Panc1 (cell line): Measurements from ENCODE around the gene BMI1. TPM values are rescaled to one million over a fixed set of nuclear protein-coding genes. Genes with fewer than 3 reads are reported as not detected.

Experiments
- ATAC-seq: fragments of 200-7000 bp; cut with Tn5 transposase; 2 replicates; pipeline ENCODE4 v1.9.1; 2020; ENCODE audit warnings: mild to moderate bottlenecking, moderate library complexity
- Bru-seq: library from RNA; stranded (reverse); fragments of 400-500 nt; gene quantifications from one replicate; lab custom pipeline; 2021; lab: Mats Ljungman, UMichigan
- BruChase-seq, 2 experiments: library from RNA; stranded (reverse); fragments of 400-500 nt; gene quantifications; one replicate each; lab custom pipeline; 2021; lab: Mats Ljungman, UMichigan
- BruUV-seq: library from RNA; stranded (reverse); fragments of 400-500 nt; replicated peaks from 2 replicates; lab custom pipeline; 2021; lab: Mats Ljungman, UMichigan
- CTCF ChIA-PET: fragments of 300-600 bp; sonication (Branson Sonifier 250); formaldehyde crosslinking; loops from one replicate; lab custom pipeline; 2022; ENCODE audit warnings: antibody characterized with exemption; lab: Charles Lee
- POLR2A ChIA-PET: fragments of 300-600 bp; sonication (Branson Sonifier 250); formaldehyde crosslinking; loops from one replicate; lab custom pipeline; 2022; ENCODE audit warnings: antibody characterized with exemption; lab: Charles Lee
- DNase-seq: peaks from one replicate; pipeline ENCODE4 v3.0.0-alpha.2; 2010; ENCODE audit warnings: low read depth, low spot score
- H3K27ac ChIP-seq: 2 replicates; pipeline ENCODE4 v1.5.1; 2011; ENCODE audit warnings: mild to moderate bottlenecking, low read length, inconsistent platforms
- H3K27me3 ChIP-seq: fragments of 200-500 bp; sonication (Bioruptor generic); 2 replicates; pipeline ENCODE4 v1.6.0; 2014; ENCODE audit warnings: low read length, inconsistent platforms; ENCODE audit not compliant: control insufficient read depth, insufficient read depth
- H3K36me3 ChIP-seq: fragments of 200-500 bp; sonication (Bioruptor generic); 2 replicates; pipeline ENCODE4 v1.5.1; 2014; ENCODE audit warnings: inconsistent platforms, mild to moderate bottlenecking, low read length, moderate library complexity; ENCODE audit not compliant: control insufficient read depth, insufficient read depth
- H3K4me1 ChIP-seq: 2 replicates; pipeline ENCODE4 v1.5.1; 2011; ENCODE audit warnings: inconsistent platforms, mild to moderate bottlenecking, low read length, moderate library complexity; ENCODE audit not compliant: control insufficient read depth, insufficient read depth
- H3K4me3 ChIP-seq, 2 experiments: 2 replicates each; pipeline ENCODE4 v1.5.1; 2011 to 2012; ENCODE audit warnings: low read depth in 2 of 2, low read length in 2 of 2, mild to moderate bottlenecking in 2 of 2, inconsistent platforms in 1 of 2, moderate library complexity in 1 of 2
- H3K9me3 ChIP-seq: fragments of 200-500 bp; sonication (Bioruptor generic); 2 replicates; pipeline ENCODE4 v1.5.1; 2014; ENCODE audit warnings: low read depth, mild to moderate bottlenecking, inconsistent platforms, low read length, moderate library complexity; ENCODE audit not compliant: control insufficient read depth, insufficient read depth
- POLR2AphosphoS5 ChIP-seq: IDR thresholded peaks from 2 replicates; pipeline ENCODE4 v1.6.1; 2012; ENCODE audit warnings: mild to moderate bottlenecking, low read depth, low read length, moderate library complexity
- SIN3A ChIP-seq: IDR thresholded peaks from 2 replicates; pipeline ENCODE4 v1.6.1; 2012; ENCODE audit warnings: low read depth, mild to moderate bottlenecking, low read length, moderate library complexity, borderline replicate concordance; ENCODE audit not compliant: insufficient read depth
- TCF7L2 ChIP-seq: IDR thresholded peaks from 2 replicates; pipeline ENCODE4 v1.6.1; 2011; ENCODE audit warnings: mild to moderate bottlenecking, low read depth, low read length, inconsistent platforms
- in situ Hi-C: cut with HindIII; loops from 2 replicates; pipeline ENCODE4 v1.10.0; 2016; ENCODE audit warnings: low sequenced_read_pairs, low pct_unique_long_range_greater_than_20kb
- intact Hi-C: fragments of 100-400 bp; cut with micrococcal nuclease; formaldehyde crosslinking; loops from one replicate; pipeline ENCODE4 v1.10.0; 2022; ENCODE audit not compliant: unreplicated experiment
- long read RNA-seq: library from polyadenylated mRNA; unstranded; transcript quantifications from one replicate; pipeline ENCODE4 v2.0.0, GENCODE V29; 2021; ENCODE audit not compliant: unreplicated experiment
- polyA plus RNA-seq: library from polyadenylated mRNA; unstranded; fragments of >200 nt; gene quantifications from one replicate; pipeline ENCODE4 v1.2.1, GENCODE V29; 2012; ENCODE audit warnings: missing spikeins; ENCODE audit not compliant: insufficient read length
- total RNA-seq: library from RNA; stranded (reverse); gene quantifications from one replicate; pipeline ENCODE4 v1.2.1, GENCODE V29; 2021; ENCODE audit not compliant: unreplicated experiment
- TF ChIP-seq, protein P1 (sequence below), 2 experiments: IDR thresholded peaks; 2 replicates each; pipeline ENCODE4 v1.6.1; 2011 to 2012; ENCODE audit warnings: low read depth in 2 of 2, control low read depth in 1 of 2, low read length in 1 of 2, mild to moderate bottlenecking in 1 of 2, moderate library complexity in 1 of 2; ENCODE audit not compliant: insufficient read depth in 1 of 2
- TF ChIP-seq, protein P2 (sequence below): fragments of 450-650 bp; IDR thresholded peaks from 2 replicates; pipeline ENCODE4 v1.5.1; 2017; ENCODE audit warnings: mild to moderate bottlenecking

BMI1 gene
- 55.1 TPM for total RNA-seq
- polyA plus RNA-seq: 27.4 TPM
- Bru-seq, nascent RNA: percentile 86 among the genes with signal in this experiment
- percentile 99 among the genes with signal in this experiment for BruChase-seq, experiment 1, labeled RNA remaining after a 2-hour chase
- BruChase-seq, experiment 2, labeled RNA remaining after a 6-hour chase: percentile 100 among the genes with signal in this experiment
- long read RNA-seq, transcript BMI1-201 (10 exons, 3,428 nt): major isoform, 77 of 108 reads
- long read RNA-seq, partial matches to known transcripts: 11 of 108 reads
- long read RNA-seq, other reads (novel, unspliced or antisense): 20 of 108 reads

DNA sequence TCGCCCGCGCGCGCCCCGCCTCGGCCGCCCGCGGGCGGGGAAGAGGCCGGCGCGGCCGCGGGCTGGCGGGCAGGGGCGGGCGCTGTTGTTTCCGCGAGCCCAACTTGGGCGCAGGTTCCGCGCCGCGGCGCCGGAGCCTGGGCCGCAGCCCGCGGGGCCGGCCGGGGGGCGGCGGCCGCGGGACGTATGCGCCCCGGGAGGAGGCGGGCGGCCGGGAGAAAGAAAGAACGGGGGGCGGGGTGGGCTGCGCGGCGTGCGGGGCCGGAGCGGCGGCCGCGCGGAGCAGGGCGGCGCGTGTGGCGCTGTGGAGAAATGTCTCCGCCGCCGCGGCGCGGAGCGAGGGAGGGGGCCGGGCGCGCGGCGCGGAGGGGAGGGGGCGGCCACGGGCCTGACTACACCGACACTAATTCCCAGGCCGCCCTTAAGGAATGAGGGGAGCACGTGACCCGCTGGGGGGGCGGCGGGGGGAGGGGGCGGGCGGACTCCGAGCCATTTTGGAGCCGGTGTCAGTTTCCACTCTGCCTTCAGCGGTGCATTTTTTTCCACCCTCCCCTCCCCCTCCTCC, at the start of gene BMI1:
Gene BMI1 (plus strand): TSS at position 509 of the 565 bp plus-strand sequence. CDS start 5,351 bp downstream, outside the sequence.
- Histone ChIP-seq H3K27ac (peak within 1 kb of the TSS; percentile 91), H3K36me3 (no peaks in the 10 kb centered on the region; the same call in 1 of the 2 replicates), H3K9me3 (no peaks in the 10 kb centered on the region), H3K27me3 (no peaks in the 10 kb centered on the region; the same call in 1 of the 2 replicates), H3K4me3 (peak within 1 kb of the TSS; percentile 59 to 63), H3K4me1 (peaks cover 31% of the 10 kb centered on the region)
- in situ Hi-C loops (no loop called here), intact Hi-C loops (no loop called here)
- CTCF ChIA-PET: interaction anchor here (0.6 kb wide), 1 partner anchor 310 kb away, joined by 5 read pairs; no protein-coding TSS in a partner anchor
- TF ChIP-seq, protein P1, sequence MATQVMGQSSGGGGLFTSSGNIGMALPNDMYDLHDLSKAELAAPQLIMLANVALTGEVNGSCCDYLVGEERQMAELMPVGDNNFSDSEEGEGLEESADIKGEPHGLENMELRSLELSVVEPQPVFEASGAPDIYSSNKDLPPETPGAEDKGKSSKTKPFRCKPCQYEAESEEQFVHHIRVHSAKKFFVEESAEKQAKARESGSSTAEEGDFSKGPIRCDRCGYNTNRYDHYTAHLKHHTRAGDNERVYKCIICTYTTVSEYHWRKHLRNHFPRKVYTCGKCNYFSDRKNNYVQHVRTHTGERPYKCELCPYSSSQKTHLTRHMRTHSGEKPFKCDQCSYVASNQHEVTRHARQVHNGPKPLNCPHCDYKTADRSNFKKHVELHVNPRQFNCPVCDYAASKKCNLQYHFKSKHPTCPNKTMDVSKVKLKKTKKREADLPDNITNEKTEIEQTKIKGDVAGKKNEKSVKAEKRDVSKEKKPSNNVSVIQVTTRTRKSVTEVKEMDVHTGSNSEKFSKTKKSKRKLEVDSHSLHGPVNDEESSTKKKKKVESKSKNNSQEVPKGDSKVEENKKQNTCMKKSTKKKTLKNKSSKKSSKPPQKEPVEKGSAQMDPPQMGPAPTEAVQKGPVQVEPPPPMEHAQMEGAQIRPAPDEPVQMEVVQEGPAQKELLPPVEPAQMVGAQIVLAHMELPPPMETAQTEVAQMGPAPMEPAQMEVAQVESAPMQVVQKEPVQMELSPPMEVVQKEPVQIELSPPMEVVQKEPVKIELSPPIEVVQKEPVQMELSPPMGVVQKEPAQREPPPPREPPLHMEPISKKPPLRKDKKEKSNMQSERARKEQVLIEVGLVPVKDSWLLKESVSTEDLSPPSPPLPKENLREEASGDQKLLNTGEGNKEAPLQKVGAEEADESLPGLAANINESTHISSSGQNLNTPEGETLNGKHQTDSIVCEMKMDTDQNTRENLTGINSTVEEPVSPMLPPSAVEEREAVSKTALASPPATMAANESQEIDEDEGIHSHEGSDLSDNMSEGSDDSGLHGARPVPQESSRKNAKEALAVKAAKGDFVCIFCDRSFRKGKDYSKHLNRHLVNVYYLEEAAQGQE (IDR thresholded peaks at IDR 0.05; ENCODE audit: insufficient read depth in 1 of 2, low read depth in 2 of 2, low read length in 1 of 2): no peak
- no peak for TF ChIP-seq SIN3A
- no peak for TF ChIP-seq POLR2AphosphoS5
- TF ChIP-seq TCF7L2: no peak
- TF ChIP-seq, protein P2, sequence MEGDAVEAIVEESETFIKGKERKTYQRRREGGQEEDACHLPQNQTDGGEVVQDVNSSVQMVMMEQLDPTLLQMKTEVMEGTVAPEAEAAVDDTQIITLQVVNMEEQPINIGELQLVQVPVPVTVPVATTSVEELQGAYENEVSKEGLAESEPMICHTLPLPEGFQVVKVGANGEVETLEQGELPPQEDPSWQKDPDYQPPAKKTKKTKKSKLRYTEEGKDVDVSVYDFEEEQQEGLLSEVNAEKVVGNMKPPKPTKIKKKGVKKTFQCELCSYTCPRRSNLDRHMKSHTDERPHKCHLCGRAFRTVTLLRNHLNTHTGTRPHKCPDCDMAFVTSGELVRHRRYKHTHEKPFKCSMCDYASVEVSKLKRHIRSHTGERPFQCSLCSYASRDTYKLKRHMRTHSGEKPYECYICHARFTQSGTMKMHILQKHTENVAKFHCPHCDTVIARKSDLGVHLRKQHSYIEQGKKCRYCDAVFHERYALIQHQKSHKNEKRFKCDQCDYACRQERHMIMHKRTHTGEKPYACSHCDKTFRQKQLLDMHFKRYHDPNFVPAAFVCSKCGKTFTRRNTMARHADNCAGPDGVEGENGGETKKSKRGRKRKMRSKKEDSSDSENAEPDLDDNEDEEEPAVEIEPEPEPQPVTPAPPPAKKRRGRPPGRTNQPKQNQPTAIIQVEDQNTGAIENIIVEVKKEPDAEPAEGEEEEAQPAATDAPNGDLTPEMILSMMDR: no peak; the same call in 1 of the 2 replicates
- DNase-seq (no peak), ATAC-seq (peak; percentile 68)
- BruUV-seq: no TSS peak
- POLR2A ChIA-PET: no interaction called here

DNA sequence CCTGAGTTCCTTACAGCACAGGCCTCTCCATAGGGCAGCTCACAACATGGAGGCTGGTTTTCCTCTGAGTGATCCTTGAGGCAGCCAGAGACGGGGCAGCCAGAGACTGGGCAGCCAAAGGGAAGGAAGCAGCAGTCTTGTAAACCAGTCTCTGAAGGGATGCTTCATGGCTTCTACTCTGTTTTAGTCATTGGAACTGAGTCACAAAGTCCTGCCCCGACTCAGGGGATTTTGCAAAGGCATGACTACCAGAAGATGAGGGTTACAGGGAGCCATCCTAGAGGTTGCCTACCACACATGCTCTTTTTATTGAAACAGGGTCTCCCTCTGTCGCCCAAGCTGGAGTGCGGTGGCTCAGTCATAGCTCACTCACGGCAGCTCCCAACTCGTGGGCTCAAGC, 49.1 kb upstream of the BMI1 start:
- CTCF ChIA-PET: no interaction called here
- no TSS peak for BruUV-seq
- Histone ChIP-seq H3K27ac (no peak overlapping the region), H3K9me3 (no peaks in the 10 kb centered on the region), H3K27me3 (no peaks in the 10 kb centered on the region), H3K4me3 (no peak overlapping the region), H3K36me3 (no peaks in the 10 kb centered on the region), H3K4me1 (no peaks in the 10 kb centered on the region)
- POLR2A ChIA-PET: no interaction called here
- no peak for ATAC-seq
- in situ Hi-C loops (no loop called here), intact Hi-C loops (no loop called here)
- DNase-seq: no peak
- TF ChIP-seq TCF7L2: no peak
- no peak for TF ChIP-seq POLR2AphosphoS5
- TF ChIP-seq, protein P2: no peak
- no peak for TF ChIP-seq SIN3A
- TF ChIP-seq, protein P1 (IDR thresholded peaks at IDR 0.05; ENCODE audit: insufficient read depth in 1 of 2, low read depth in 2 of 2, low read length in 1 of 2): no peak
